Activated T-helper 9 cell treated with anti-CD3 and anti-CD28 coated beads, Interleukin-2, amount 50 U/mL, for 16 hours (primary cell): ENCODE results near the gene METTL25.

Experiments
- DNase-seq: peaks from one replicate; pipeline ENCODE4 v3.0.0-alpha.2; 2020; ENCODE audit warnings: low read depth

The METTL25 gene

DNA sequence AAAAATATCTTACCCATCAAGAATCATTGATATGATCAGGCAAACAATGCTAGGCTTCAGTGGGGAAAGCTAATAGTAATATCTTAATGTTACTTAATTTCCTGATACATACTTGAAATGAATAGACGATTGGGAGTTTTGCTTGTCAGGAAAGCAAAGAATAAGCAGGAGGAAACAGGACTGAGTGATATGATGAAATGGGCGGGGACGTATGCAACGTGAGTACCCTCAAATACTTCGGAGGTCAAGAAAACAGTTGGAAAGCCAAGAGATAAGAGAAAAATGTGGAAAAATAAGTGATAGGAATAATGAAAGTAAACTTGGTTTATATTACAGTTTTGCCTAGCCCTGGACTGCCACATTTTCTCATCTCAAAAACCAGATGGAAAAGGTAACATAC is 49.2 kb downstream of the METTL25 start:
- no peak for DNase-seq

- no peak for DNase-seq
Observed at GRCh38 chr12:82408844-82409243, 50.5 kb downstream of the METTL25 start.

GRCh38 chr12:82411546-82412230 is 53.4 kb downstream of the METTL25 start:
- DNase-seq: no peak

DNA sequence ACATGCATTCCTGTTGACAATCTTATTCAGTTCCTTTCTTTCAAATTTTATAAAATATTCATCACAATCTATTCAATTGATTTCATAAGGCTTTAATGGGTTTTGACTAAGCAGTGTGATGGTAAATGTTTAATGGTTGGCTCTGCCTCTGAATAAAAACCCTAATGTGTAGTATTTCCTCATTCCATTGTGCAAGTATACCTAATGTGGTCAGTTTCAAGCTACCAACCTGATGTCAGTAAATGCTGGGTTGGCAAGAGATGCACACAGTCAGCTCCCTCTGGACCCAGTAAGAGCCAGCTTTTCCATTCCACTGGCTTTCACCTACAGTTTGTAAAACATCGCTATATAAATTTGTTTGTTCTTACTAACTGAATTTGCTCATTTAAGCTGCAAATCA is 53.9 kb downstream of the METTL25 start:
- no peak for DNase-seq

GRCh38 chr12:82414044-82414443 is 55.7 kb downstream of the METTL25 start:
- DNase-seq: no peak

DNA sequence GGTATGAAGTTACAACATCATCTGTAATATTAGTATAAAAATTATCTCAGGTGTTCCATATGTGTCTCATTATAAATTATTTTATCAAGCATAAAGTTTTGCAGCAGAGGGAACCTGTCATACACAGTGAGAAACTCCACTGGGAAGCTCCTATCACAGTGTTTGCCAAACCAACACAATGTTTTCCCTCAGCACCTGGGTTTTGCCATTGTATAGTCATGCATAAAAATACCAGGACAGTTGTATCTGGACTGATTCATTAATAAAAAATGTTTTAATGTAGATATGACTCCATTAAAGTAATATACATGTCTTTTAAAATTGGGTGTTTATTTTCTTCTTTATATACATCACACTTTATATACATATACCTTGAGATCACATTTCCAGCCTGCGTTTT is 56.6 kb downstream of the METTL25 start:
- DNase-seq: no peak

GRCh38 chr12:82415402-82415801 is 57.1 kb downstream of the METTL25 start:
- DNase-seq: no peak

GRCh38 chr12:82425241-82425640 is 66.9 kb downstream of the METTL25 start:
- DNase-seq: no peak

GRCh38 chr12:82426081-82426480 is 67.8 kb downstream of the METTL25 start:
- DNase-seq: no peak

DNA sequence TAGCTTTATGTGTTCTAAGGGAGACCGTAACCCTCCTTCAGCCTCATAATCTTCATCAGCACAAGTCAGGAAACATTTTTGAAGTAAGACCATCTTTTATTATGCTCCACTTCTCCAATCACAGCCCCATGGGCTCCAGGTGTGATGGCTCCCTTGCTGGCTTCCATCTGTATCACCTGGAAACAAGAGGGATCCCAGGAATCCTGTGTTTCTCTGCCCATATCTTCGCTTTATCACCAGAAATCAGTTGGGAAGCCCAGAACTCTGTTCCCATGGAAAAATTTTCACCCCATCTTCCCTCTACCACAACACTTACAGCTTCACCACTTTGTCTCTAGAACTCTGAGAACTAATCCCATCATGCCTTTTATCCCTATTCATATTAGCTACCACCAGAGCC is 68.3 kb downstream of the METTL25 start:
- no peak for DNase-seq

DNA sequence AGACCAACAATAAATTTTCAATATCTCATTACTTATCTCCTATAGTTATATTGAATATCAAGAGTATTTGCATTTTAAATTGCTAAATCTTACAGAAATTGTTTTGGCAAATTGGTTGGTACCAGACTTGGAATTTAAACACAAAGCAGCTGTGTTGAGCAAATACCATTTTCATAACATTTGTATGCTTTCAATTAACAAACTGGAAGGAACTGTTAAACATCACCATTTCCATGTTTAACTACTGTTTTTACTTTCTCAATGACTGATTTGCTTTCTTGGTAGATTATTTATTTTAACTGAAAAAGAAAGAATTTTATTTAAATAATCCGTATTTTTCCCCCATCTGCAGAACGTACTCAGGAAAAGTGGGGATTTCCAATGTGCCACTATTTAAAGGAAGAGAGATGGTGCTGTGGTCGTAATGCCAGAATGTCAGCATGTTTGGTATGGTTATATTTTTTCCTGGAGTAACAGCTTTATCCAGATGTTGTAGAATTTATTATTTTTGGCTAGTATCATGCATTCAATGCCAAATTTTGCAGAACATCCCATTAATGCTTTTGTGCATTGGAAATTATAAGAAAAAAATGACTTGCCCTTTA is 72.3 kb downstream of the METTL25 start:
- DNase-seq: no peak

GRCh38 chr12:82434392-82434911 is 76.1 kb downstream of the METTL25 start:
- no peak for DNase-seq

DNA sequence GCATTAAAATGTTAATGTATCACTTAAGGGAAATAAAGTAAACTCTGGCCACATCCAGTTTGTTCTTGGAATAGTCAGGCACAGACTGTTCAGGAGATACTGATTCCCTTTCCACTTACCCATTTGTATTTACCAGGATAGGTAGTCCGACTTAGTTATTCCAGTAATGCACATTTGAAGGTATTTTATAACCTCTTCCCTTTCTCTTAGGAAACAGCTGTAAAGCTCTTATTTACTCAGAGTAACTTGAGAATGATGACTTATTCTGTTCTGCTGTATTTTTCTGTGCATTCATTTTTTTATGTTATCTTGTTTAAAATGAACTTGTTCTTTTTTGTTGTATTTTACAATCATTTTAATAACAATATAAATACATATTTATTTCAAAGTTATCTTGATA is 78.0 kb downstream of the METTL25 start:
- DNase-seq: no peak

- no peak for DNase-seq
Observed at GRCh38 chr12:82437744-82438143, 79.4 kb downstream of the METTL25 start.

- DNase-seq: no peak
Observed at GRCh38 chr12:82438356-82438755, 80.0 kb downstream of the METTL25 start.

DNA sequence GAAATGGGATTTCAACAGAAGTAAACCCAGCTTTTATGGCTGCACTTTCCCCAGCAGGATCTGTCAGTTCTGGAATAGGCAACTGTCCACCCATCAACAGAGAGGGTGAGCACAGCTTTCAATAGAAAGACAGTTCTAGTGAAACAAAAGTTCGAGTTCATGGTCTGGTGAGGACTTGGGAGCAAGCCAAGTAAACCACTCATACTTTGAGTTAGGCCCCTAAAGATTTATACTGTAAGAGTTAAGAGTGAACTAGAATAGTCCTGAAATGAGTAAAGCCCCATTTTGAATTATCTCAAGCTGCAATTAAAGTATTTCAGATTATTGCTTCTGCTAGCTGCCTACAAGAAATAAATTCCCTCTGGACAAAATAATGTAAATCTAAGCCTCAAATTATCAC is 82.6 kb downstream of the METTL25 start:
- DNase-seq: no peak

DNA sequence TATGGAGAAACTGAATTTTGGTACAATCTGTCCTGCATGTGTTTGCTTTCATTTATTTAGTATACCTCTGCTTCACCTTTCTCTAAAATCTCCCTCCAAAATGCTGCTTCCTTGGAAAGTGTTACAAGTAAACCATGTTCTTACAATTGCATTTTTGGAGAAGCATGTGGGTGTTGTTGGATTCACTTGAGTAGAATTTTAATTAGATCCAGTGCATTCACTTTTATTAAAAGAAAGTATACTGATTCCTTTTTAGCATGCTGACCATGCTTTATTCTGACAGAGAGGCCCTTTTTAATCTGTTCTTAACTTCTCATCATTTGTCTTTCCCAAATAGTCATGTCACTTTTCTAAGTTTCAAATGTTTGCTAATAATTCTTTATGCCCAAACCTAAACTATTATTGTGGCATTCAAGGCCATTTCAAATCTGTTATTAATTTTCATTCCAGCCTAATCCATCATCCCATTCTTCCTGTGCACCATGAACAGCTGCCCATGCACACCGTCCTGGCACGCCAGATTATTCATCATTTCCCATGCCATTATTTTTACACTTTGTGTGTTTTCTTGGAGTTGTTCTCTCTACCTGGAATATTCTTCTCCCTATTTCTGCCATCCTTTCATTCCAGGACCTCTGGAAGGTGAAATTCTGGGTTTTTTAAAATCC is 90.7 kb downstream of the METTL25 start:
- no peak for DNase-seq

GRCh38 chr12:82456633-82457032 is 98.3 kb downstream of the METTL25 start:
- no peak for DNase-seq

DNA sequence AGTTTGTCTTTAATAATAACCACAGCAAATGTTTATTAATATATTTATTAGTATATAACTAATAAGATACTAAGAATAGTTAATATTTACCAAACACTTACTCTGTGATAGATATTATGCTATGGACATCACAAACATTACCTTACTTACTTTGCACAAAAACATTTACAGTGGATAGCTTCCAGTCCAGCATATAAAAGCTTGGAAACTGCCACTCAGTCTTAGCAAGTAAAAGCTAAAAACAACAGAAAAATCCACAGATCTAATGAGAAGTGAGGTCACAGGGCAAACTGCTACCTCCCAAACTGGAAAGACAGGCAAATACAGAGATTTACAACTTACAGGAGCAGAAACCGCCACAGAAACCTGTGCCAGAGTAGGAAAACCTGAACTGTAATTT is 99.8 kb downstream of the METTL25 start:
- no peak for DNase-seq

- no peak for DNase-seq
Observed at GRCh38 chr12:82461393-82461792, 103.1 kb downstream of the METTL25 start.

- no peak for DNase-seq
Observed at GRCh38 chr12:82461836-82462235, 103.5 kb downstream of the METTL25 start.

- DNase-seq: no peak
Observed at GRCh38 chr12:82468563-82468962, 110.2 kb downstream of the METTL25 start.

GRCh38 chr12:82470906-82471512 is 112.7 kb downstream of the METTL25 start:
- DNase-seq: no peak
